Left kidney (tissue), 2 donors: ENCODE results near the gene PFN3. TPM values are rescaled to one million over a fixed set of nuclear protein-coding genes. Genes with fewer than 3 reads are reported as not detected.

Experiments
- DNase-seq: peaks from one replicate; pipeline ENCODE4 v3.0.0-alpha.2; 2013
- polyA plus RNA-seq: library from polyadenylated mRNA; unstranded; fragments of 120-200 nt; gene quantifications from one replicate; pipeline ENCODE4 v1.2.1, GENCODE V29; 2013; ENCODE audit not compliant: insufficient read length

PFN3 gene
- polyA plus RNA-seq, 1 donor: 2.0 TPM

- DNase-seq: no peak
Measured at GRCh38 chr5:177373806-177374205, 26.7 kb downstream of the PFN3 start.

GRCh38 chr5:177372910-177373309, 27.6 kb downstream of the PFN3 start:
- DNase-seq: no peak

- no peak for DNase-seq
Measured at GRCh38 chr5:177372034-177372896, 28.2 kb downstream of the PFN3 start.

- no peak for DNase-seq
Measured at GRCh38 chr5:177371120-177372033, 29.1 kb downstream of the PFN3 start.

GRCh38 chr5:177370488-177371119, 29.9 kb downstream of the PFN3 start:
- DNase-seq: peak; percentile 79

- DNase-seq: no peak
Measured at GRCh38 chr5:177369645-177370440, 30.6 kb downstream of the PFN3 start.

GRCh38 chr5:177368869-177369644, 31.4 kb downstream of the PFN3 start:
- no peak for DNase-seq

- no peak for DNase-seq
Measured at GRCh38 chr5:177367981-177368868, 32.2 kb downstream of the PFN3 start.

GRCh38 chr5:177367323-177367848, 33.1 kb downstream of the PFN3 start:
- DNase-seq: no peak

GRCh38 chr5:177366528-177367322, 33.7 kb downstream of the PFN3 start:
- peak; percentile 89 for DNase-seq

GRCh38 chr5:177365845-177366527, 34.5 kb downstream of the PFN3 start:
- DNase-seq: no peak

GRCh38 chr5:177364159-177364962, 36.1 kb downstream of the PFN3 start:
- DNase-seq: no peak

- DNase-seq: no peak
Measured at GRCh38 chr5:177363565-177363964, 36.9 kb downstream of the PFN3 start.

- DNase-seq: peak; percentile 65
Measured at GRCh38 chr5:177362610-177363507, 37.6 kb downstream of the PFN3 start.

GRCh38 chr5:177362292-177362609, 38.2 kb downstream of the PFN3 start:
- no peak for DNase-seq
